ENCODE results near the gene CES5A.
"Not testable (repeated sequence)": the region's sequence is repeated elsewhere in the genome, so short reads cannot be mapped to it uniquely, and the experiment has no call there.

Gene CES5A

GRCh38 chr16:55876854-55877253 is 1.7 kb upstream of the CES5A start:
- DNase-seq (ENCODE audit: low read depth in 2 of 2), result peak; percentile 8 to 9

GRCh38 chr16:55873122-55873521 is 2.1 kb downstream of the CES5A start:
- DNase-seq (ENCODE audit: low read depth in 2 of 2), result no peak

- no peak for DNase-seq (ENCODE audit: low read depth in 2 of 2)
Observed at GRCh38 chr16:55872130-55872529, 3.0 kb downstream of the CES5A start.

- no peak for DNase-seq (ENCODE audit: low read depth in 2 of 2)
Observed at GRCh38 chr16:55871411-55872038, 3.6 kb downstream of the CES5A start.

- no peak for DNase-seq (ENCODE audit: low read depth in 2 of 2)
Observed at GRCh38 chr16:55868980-55869379, 6.2 kb downstream of the CES5A start.

GRCh38 chr16:55868137-55868536 is 7.0 kb downstream of the CES5A start:
- DNase-seq (ENCODE audit: low read depth in 2 of 2), result no peak

GRCh38 chr16:55861288-55861687 is 13.9 kb downstream of the CES5A start:
- no peak for DNase-seq (ENCODE audit: low read depth in 2 of 2)

- not testable (repeated sequence) for DNase-seq (ENCODE audit: low read depth in 2 of 2)
Observed at GRCh38 chr16:55857650-55858049, 17.5 kb downstream of the CES5A start.

- DNase-seq (ENCODE audit: low read depth in 2 of 2), result no peak
Observed at GRCh38 chr16:55856950-55857349, 18.2 kb downstream of the CES5A start.

GRCh38 chr16:55853114-55853513 is 22.1 kb downstream of the CES5A start:
- DNase-seq (ENCODE audit: low read depth in 2 of 2), result peak; percentile 9 to 12

- no peak for DNase-seq (ENCODE audit: low read depth in 2 of 2)
Observed at GRCh38 chr16:55849536-55849935, 25.6 kb downstream of the CES5A start.

- DNase-seq (ENCODE audit: low read depth in 2 of 2), result no peak
Observed at GRCh38 chr16:55846598-55847346, 28.4 kb downstream of the CES5A start.

- DNase-seq (ENCODE audit: low read depth in 2 of 2), result no peak
Observed at GRCh38 chr16:55843105-55843395, 32.1 kb downstream of the CES5A start.

GRCh38 chr16:55842369-55843104 is 32.6 kb downstream of the CES5A start:
- DNase-seq (ENCODE audit: low read depth in 2 of 2), result peak; percentile 3 to 9

GRCh38 chr16:55839115-55839514 is 36.1 kb downstream of the CES5A start:
- no peak for DNase-seq (ENCODE audit: low read depth in 2 of 2)

- DNase-seq (ENCODE audit: low read depth in 2 of 2), result no peak
Observed at GRCh38 chr16:55836158-55836611, 39.0 kb downstream of the CES5A start.

- no peak for DNase-seq (ENCODE audit: low read depth in 2 of 2)
Observed at GRCh38 chr16:55835581-55835980, 39.6 kb downstream of the CES5A start.

- not testable (repeated sequence) for DNase-seq (ENCODE audit: low read depth in 2 of 2)
Observed at GRCh38 chr16:55835173-55835572, 40.0 kb downstream of the CES5A start.

- no peak for DNase-seq (ENCODE audit: low read depth in 2 of 2)
Observed at GRCh38 chr16:55834049-55834448, 41.1 kb downstream of the CES5A start.

GRCh38 chr16:55832773-55833691 is 42.1 kb downstream of the CES5A start, which contains the start of gene CES1:
TSS of gene CES1 (minus strand) at chr16:55833096. CDS start at chr16:55833055, 41 bp downstream.
- no peak for DNase-seq (ENCODE audit: low read depth in 2 of 2)

GRCh38 chr16:55832425-55832772 is 42.8 kb downstream of the CES5A start:
- no peak for DNase-seq (ENCODE audit: low read depth in 2 of 2)
